ENCODE measurements around the gene OTULINL.

OTULINL gene

GRCh38 chr5:14579246-14579645 is 2.3 kb upstream of the OTULINL start:
- Histone ChIP-seq H3K27me3 (replicated peaks) (peaks cover 16% of the 10 kb centered on the region), H3K4me3 (ENCODE audit: low read depth, low read length) (no peak overlapping the region), H3K27ac (no peak overlapping the region), H3K36me3 (replicated peaks) (no peaks in the 10 kb centered on the region)
- in situ Hi-C loops (cut with HindIII; ENCODE audit: low pct_ligation_motif_present, low sequenced_read_pairs) = no loop called here
- TF ChIP-seq, protein P1, sequence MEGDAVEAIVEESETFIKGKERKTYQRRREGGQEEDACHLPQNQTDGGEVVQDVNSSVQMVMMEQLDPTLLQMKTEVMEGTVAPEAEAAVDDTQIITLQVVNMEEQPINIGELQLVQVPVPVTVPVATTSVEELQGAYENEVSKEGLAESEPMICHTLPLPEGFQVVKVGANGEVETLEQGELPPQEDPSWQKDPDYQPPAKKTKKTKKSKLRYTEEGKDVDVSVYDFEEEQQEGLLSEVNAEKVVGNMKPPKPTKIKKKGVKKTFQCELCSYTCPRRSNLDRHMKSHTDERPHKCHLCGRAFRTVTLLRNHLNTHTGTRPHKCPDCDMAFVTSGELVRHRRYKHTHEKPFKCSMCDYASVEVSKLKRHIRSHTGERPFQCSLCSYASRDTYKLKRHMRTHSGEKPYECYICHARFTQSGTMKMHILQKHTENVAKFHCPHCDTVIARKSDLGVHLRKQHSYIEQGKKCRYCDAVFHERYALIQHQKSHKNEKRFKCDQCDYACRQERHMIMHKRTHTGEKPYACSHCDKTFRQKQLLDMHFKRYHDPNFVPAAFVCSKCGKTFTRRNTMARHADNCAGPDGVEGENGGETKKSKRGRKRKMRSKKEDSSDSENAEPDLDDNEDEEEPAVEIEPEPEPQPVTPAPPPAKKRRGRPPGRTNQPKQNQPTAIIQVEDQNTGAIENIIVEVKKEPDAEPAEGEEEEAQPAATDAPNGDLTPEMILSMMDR (IDR thresholded peaks at IDR 0.05; ENCODE audit: low read depth, low read length, missing control alignments) = no peak
- DNase-seq = no peak

- TF ChIP-seq, protein P1 (IDR thresholded peaks at IDR 0.05; ENCODE audit: low read depth, low read length, missing control alignments) = no peak
- Histone ChIP-seq H3K27me3 (replicated peaks) (peaks cover 21% of the 10 kb centered on the region), H3K4me3 (ENCODE audit: low read depth, low read length) (no peak overlapping the region), H3K27ac (no peak overlapping the region), H3K36me3 (replicated peaks) (no peaks in the 10 kb centered on the region)
- in situ Hi-C loops (cut with HindIII; ENCODE audit: low pct_ligation_motif_present, low sequenced_read_pairs) = no loop called here
- DNase-seq = no peak
Measured at GRCh38 chr5:14579731-14580397, 1.7 kb upstream of the OTULINL start.

- no peak for DNase-seq
- H3K36me3 ChIP-seq (replicated peaks) = no peaks in the 10 kb centered on the region
- peaks cover 21% of the 10 kb centered on the region for H3K27me3 ChIP-seq (replicated peaks)
- H3K27ac ChIP-seq = no peak overlapping the region
- no peak overlapping the region for H3K4me3 ChIP-seq (ENCODE audit: low read depth, low read length)
- in situ Hi-C loops (cut with HindIII; ENCODE audit: low pct_ligation_motif_present, low sequenced_read_pairs) = no loop called here
- TF ChIP-seq, protein P1 (IDR thresholded peaks at IDR 0.05; ENCODE audit: low read depth, low read length, missing control alignments) = no peak
Measured at GRCh38 chr5:14580398-14581034, 1.1 kb upstream of the OTULINL start.

GRCh38 chr5:14581891-14582796 is 552 bp downstream of the OTULINL start:
- in situ Hi-C loops (cut with HindIII; ENCODE audit: low pct_ligation_motif_present, low sequenced_read_pairs) = no loop called here

DNA sequence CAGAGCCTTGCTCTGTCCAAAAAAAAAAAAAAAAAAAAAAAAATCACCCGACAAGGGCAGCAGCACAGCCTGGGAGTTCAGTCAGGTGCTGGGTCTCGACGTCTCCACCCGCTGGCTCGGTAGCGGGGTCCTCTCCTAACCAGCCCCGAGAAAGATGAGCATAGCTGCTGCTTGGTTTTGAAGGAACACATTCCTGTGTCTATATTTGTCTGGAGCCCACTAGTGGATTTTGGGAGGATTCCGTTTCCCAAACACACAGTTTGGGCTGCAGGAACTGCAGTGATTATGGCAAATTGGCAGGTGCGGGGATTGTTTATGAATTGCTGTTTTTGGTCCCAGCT is 1.2 kb downstream of the OTULINL start:
- in situ Hi-C loops (cut with HindIII; ENCODE audit: low pct_ligation_motif_present, low sequenced_read_pairs) = no loop called here
- no peak for DNase-seq
- H3K27me3 ChIP-seq (replicated peaks) = peaks cover 21% of the 10 kb centered on the region
- H3K27ac ChIP-seq = no peak overlapping the region
- H3K36me3 ChIP-seq (replicated peaks) = no peaks in the 10 kb centered on the region
- no peak overlapping the region for H3K4me3 ChIP-seq (ENCODE audit: low read depth, low read length)
- TF ChIP-seq, protein P1 (IDR thresholded peaks at IDR 0.05; ENCODE audit: low read depth, low read length, missing control alignments) = peak; percentile 7

More at GRCh38 chr5:14581891-14582796, 552 bp downstream of the OTULINL start:
- peaks cover 21% of the 10 kb centered on the region for H3K27me3 ChIP-seq (replicated peaks)
- DNase-seq = peak; percentile 6
- peak overlapping the region; percentile 51 for H3K4me3 ChIP-seq (ENCODE audit: low read depth, low read length)
- H3K36me3 ChIP-seq (replicated peaks) = no peaks in the 10 kb centered on the region
- TF ChIP-seq, protein P1 (IDR thresholded peaks at IDR 0.05; ENCODE audit: low read depth, low read length, missing control alignments) = peak; percentile 32
- no peak overlapping the region for H3K27ac ChIP-seq
